HG02759 (cell line): ENCODE data around the gene ERF.

Experiments
- ATAC-seq: cut with Tn5 transposase; IDR thresholded peaks from one replicate; pipeline ENCODE4 v1.9.1; 2021; ENCODE audit warnings: mild to moderate bottlenecking, moderate library complexity; ENCODE audit not compliant: unreplicated experiment

The ERF gene

DNA sequence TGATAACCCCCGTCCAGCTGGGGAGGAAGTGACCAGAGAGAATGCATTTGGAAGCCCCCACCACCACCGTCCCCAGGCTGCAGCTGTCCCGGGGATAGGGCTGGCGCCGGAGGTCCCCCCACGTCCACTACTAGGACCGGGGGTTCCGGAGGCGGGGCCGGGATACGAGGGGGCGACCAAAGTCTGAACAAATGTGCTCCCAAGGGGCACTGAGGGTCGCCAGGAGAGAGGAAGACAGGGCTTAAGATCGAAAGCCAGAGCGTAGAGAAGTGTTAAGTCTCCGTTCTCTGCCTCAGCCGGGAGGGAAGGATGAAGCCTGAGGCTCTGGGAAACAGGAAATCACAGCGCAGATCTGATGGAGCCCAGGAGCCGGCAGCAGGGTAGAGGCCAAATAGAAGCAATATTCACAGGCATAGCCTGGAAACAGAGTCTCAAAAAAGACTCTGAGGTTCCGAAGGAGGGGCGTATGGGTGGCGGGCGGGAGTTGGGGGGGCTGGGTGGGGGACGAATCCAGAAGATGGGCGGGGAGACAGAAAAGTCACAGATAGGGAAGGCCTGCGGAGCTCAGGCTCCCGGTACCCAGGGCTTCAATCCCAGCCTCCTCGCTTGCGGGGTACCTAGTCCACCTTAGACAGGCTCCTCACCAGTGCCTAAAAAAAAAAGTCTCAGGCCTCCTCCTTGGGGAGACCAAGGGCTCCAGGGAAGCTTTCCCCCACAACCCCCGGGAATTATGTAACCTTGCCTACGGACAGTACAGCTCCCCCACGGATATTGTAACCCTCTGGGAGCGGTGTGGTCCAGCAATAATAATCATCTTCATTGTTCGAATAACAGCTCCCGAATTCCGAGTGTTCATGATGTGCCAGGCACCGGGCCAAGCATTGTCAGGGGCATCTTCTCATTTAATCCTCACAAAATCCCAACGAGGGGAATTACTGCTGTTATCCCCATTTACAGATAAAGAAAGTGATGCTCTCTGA lies 1.1 kb upstream of the ERF start:
- ATAC-seq = no peak

DNA sequence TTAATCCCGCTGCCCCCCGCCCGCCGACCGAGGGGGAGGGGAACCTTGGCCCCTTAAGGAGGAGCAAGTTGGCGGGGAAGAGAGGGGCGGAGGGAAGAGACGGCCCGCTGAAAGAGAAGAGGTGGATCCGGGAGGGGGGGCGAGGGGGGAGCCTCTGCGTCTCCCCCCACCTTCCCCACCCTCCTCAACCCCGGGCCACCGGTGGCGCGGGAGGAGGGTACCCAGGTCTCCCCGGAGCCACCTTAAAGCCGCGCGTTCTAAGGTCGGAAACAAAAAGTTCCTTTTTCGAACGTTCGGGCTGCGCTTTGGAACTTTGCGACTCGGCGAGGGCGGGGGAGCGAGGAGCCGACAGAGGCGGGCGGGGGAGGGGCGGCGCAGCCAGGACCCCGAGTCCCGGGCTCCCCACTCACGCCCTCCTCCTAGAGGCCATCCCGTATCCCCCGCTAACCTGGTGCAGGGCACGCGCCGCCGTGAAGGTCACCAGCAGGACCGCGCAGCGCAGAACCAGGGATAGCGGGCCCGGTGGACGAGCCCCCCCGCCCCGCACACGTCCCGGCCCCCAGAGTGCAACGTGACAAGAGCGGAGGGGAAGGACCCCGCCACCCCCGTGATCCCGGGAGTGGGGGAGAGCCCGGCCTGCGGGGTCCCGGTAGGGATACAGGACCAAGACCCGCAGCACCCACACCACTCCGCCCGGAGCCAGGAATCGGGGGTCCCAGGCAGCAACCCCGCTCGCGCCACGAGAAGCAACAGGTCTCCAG lies 659 bp downstream of the ERF start:
- peak; percentile 33 for ATAC-seq

DNA sequence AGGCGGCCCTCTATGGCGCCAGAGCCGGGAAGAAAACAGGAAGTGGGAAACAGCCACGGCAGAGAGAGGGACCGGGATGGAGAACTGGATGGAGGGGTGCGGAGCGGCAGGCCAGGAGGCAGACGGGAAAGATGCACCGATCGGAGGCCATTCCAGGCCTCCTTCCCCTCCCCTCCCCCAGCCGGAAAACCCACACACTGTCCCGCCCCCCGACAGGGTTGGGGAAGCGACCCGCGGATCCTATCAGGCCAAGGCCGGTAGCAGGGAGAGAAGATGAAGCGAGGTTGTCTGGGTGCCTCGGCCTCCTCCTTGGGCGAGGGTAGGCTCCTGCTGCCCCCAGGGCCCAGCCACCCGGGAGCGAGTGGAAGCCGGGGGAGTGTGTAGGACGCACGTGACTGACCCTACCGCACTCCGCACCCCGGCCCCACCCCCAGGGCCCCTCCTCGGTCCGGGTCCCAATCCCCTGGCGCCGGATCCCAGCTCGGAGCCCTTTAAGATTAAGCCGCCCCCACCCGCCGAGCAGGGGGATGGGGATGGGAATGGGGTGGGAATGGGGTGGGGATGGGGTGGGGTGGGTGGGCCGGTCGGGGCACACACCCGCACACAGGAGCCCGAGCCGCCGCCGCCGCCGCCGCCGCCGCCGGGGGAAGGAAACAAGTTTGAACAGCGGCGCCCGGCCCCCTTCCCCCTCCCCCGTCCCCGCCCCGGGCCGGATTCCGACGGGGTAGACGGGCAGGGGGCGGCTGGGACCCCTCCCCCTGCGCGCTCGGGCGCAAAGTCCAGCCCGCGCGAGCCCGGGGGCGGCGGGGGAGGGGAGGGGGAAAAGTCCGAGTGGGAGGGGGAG lies 1.5 kb downstream of the ERF start:
- peak; percentile 24 for ATAC-seq

DNA sequence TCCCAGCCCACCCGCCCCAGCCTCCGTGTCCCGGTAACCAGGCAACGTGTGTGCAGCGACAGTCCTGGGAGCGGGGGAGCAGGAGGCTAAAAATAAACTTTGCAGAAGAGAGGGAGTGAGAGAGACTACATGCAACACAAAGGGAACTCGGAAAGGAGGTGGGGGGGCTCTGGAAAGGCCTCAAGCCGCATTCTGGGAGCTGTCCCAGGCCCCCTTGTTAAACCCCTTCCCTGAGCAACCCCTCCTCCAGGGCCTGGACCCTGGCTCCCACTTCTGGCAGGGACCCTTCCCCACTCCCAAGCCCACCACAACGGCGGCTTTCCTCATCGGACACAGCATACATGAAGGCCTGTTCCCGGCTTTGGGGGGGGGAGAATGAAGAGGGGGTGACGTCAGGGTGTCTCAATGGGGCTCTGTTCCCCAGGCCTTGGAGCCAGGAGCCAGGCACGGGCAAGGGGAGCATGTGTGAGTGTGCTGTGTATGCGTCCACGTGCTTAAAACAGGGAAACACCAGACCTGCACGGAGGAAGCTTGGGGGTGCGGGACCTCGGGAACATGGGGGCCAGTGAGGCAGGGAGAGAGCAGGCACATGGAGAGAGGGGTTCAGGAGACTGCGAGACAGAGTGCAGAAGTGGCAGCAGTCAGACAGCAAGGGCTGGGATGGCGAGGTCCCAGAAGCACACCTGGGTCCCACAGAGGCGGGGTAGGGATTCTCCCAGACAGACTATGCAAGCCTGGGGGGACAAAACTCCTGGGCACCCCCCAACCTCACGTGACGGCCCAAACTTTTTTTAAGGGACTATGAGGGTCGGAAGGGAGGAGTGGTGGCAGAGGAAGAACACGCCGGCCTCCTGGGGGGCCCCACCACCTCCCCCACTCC lies 2.3 kb downstream of the ERF start:
- ATAC-seq = no peak

DNA sequence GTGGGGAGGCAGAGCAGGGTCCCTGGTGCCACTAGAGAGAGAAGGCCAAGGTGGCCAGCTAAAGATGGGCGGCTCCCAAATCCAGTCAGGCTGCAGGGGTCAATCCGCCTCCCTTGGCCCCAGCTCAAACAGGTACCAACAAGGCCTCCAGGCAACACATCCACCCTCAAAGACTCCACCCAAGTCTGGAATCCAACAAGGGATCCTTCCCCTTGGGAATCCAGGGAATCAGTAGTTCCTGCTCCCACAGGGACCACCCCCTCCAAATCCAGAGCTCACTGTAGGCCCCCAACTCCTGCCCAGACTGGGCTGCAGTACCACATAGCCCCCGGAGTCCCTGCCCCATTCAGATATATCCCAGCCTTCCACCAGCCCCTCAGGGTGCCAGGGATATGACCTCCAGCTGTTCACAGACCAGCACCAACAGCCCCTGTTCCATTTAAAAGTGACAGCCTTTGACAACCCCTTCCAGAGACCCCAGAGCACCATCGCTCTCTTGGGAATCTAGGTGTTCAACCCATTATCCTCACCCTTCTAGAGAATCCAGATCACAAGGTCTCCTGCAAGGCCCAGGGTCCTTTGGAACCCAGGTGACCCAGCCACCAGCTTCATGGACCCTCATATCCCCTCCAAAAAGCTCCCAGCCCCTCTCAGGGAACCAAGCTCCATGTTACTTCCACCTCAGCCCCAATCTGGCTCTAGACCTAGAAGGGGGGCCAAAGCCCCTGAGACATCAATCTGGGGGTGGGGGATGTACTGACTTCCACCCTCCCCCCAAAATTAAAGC lies 3.2 kb downstream of the ERF start:
- ATAC-seq = no peak

DNA sequence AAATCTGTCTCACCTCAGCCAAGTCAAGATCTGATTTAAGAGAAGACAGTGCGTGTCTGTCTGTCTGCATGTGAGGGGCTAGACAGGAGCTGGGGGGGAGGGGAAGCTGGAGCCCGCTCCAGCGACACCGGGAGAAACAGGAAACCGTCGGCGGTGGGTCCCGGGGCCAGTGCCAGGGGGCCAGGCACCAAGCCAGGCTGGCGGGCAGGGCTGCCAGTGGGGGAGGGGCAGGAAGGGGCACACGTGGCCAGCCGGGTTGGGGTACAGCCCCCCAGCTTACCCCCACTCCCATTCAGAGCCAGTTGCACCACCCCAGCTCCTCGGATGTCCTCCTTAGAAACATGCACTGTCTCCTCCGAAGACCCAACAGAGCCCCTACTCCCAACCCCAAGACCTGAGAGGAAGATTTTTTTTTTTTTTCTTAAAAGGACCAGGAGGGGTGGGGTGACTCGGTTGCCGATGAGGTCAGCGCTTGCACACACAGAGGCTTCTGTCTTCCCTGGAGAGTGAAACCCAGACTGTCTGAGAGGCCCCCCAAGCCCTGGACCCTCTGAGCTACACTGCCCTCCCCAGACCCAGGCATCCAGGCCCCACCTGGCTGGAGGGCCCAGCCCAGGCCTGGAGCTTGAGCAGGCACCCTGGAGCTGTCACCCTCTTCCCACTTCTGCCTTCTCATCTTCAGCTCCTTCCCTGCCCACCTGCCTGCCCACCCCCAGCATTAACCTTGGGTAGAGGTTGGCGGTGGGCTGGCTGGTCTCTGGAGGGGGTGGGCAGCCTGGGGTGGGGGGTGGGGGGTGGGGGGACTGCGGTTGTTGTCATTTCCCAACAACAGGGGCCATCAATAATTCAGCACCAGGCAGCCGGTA lies 4.0 kb downstream of the ERF start:
- ATAC-seq = no peak

DNA sequence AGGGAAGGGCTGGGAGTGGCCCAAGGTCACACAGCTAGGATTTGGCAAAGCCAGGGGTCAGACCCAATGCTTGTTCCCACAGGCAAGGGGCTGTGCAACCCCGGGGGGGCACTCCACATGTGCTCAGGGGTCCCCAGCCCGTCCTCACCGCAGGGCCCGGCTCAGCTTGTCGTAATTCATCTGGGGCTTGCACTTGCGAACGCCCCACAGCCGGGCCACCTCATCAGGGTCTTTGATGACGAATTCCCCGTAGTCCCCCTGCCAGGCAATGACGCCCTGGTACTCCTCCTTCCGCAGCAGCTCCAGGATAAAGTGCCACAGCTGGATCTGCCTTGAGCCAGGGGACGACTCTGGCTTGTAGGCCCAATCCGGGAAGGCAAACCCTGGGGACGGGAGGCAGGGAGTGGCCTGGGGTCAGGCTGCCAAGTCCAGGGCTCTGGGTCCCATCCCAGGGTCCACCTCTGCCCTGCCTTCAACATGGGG lies 4.7 kb downstream of the ERF start:
- no peak for ATAC-seq

DNA sequence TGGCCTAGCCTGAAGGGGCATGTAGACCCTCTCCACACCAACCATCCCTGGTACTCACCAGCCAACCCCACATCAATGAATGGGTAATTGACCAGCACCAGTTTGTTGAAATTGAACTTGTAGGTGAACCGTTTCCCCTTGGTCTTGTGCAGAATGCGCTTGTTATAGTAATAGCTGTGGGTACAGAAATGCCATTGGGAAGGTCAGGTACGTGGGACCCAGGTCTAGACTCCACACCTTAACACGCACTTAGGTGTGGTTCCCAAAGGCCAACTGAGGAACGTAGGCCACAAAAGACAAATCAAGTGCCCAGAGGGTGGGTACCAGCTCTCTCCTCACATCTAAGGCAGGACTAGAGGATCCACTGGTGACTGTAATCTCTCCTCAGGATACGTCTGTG lies 5.2 kb downstream of the ERF start:
- ATAC-seq = no peak

DNA sequence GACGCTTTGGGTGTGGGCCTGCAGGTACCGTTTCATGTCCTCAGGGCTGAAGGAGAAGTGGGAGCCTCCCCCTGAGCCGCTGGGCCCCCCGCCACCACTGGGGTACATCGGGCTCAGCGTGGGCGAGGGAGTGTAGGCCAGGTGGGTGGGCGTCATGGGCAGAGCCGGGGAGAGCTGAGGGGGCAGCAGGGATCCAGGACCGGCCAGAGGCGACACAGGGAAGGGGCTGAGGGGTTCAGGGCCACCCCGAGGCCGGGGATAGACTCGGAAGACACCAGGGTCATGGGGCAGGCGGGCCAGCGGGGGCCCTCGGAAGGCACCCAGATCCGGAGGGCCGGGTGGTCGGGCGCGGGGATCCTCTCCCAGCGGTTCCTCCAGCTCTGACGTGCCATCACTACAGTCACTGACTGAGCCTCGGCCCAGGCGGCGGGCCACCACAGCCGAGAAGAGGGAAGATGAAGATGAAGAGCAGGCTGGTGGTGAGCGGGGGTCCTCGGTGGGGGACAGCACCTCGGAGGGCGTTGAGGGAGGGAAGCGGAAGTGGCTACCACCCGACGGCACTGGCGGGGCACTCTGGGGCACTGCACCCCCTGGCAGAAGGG lies 5.7 kb downstream of the ERF start:
- no peak for ATAC-seq

DNA sequence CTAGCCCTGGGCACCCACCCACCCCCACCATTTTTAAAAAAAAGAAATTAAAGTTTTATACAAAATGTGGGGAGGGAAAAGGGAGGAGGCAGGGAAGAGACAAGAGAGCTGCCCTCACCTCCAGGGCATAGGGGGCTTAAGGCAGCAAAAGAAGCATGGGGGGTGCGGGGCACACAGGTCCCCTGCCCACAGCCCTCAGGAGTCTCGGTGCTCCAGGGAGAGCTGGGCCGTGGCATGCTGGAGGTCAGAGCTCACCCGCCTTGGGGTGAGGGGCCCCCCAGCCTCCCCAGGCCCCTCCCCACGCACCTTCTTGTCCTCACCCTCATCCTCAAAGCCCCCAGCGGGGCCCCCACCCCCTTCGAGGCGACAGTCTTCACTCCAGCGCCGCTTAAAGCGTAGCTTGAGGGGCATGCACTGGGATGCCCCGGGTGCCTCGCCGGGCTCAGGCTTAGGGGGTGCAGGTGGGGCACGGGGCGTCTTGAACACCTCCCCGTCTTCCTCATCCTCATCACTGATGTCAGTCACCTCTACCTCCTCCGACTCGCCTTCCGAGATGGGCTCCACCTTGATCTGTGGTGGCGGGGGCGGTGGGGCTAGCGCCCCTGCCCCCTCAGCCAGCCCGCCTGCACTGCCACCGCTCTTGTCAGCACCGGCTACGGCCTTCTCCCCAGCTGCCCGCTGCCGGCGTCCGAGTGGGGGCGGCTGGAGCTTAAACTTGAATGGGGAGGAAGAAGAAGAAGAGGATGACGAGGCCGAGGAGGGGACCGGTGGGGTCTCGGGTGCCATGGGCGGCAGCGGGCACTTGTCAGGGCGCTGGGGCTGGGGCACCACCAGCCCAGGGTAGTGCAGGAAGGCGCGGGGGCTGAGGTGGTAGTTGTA lies 6.4 kb downstream of the ERF start:
- ATAC-seq = no peak

DNA sequence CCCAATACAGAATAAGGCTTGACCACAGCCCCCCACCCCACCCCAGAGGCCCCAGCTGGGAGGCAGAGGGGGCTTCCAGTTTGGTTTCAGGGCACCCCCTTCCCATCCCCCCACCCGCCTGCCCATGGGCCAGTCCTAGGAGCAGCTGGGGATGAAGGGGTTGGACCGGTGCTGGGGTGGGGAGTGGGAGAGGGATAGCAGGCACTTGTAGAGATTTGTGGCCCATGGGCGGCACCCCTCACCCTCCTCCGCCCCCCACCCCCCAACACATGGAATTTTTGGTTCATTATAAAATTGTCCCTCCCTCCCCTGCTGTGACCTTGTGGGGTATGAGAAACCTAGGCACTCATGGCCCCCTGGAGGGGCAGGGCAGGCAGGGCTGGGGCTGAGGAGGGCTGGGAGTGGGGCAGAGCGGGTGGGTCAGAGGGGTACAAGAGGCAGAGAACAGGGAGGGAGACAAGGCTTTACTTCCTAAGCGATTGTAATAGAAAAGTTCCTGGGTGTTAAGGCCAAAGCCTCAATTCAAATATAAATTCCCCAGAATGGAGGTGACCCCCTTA lies 7.2 kb downstream of the ERF start:
- no peak for ATAC-seq

DNA sequence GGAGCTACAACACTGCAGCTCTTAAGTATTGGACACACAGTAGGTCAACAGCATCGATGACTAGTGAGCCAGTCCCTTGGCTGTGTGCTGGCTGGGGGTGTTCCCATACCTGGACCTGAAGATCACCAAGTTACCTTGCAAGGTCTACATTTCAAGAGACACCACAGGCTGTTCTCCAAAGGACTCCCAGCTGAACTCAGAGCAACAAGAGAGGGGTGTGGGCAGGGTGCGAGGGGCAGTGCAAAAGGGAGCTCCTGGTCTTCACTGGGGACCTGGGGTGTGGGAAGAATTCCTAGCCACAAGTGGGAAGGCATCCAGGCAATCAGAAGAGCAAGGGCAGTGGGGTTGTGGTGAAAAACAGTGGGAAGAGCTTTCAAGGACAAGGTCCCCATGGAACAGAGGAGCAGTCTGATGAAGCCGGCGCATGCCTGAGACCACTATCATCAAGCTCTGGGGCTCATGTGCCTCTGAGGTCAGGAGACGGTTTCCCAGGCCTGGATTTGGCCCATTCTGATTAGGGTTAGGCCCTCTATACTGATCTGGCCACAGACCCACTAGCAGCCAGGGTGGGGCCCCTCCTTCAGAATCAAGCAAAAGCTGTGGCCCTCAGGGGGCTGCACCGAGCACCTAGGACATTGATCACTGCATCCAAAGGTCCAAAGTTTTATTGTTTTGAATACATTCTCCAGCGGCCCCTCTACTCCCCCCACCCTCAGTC lies 7.8 kb downstream of the ERF start:
- ATAC-seq = no peak

DNA sequence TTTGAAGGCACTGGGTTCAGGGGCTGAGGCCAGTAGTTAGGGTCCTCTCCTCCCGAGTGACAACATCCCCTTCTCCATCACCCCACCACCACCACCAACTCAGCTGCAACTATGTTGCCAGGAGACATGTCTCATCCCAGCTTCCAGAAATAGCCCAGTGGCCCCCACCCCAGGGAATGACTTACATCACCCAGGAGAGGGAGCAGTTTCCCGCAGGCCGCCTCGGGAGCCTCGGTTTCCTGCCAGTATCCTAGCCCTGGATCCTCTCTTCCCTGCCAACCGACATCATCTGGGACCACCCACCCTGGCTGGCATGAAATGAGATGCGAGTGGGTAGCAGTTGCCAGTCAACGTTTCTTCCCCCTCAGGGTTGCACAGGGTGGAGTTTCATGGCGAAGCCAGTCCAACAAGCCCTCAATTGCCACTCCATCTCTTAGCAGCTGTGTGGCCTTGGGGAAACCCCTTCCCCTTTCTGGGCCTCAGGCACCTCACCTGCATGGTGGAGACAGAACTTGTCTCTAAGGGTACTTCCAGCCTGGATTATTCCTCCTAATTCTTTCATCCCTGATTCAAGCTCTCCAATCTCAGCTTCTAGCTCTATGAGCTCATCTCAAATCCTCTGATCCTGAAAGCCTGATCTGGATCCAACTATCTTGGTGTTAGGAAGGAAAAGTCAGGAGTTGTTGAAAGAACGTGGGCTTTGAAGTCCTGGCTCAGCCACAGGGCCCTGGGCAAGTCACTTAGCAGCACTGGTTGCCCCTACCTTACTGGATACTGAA lies 8.6 kb downstream of the ERF start:
- ATAC-seq = no peak

DNA sequence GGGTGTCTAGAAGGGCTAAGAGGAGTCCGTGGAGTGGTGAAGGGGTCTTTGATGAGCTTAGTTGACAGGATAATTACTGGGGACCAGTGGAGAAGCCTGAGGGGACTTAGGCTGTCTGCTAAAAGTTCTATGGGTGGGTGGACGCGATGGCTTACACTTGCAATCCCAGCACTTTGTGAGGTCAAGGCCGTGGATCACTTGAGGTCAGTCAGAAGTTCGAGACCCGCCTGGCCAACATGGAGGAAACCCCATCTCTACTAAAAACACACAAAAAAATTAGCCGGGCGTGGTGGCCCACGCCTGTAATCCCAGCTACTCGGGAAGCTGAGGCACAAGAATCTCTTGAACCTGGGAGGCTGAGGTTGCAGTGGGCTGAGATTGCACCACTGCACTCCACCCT lies 9.7 kb downstream of the ERF start:
- ATAC-seq = no peak
